HFFc6 (cell line): Measurements from ENCODE around the gene LRRC34. TPM values are rescaled to one million over a fixed set of nuclear protein-coding genes. Genes with fewer than 3 reads are reported as not detected.
A peak's percentile ranks its signal among the peaks of the same experiment; 100 is the strongest.

ENCODE experiments used
- DNase-seq: peaks from one replicate; pipeline ENCODE4 v3.0.0-alpha.2; 2018
- H3K27ac Mint-ChIP-seq: 2 replicates; pipeline ENCODE4 v1.8.0; 2020; ENCODE audit warnings: mild to moderate bottlenecking, mixed read lengths
- H3K27me3 Mint-ChIP-seq: 2 replicates; pipeline ENCODE4 v1.8.0; 2021; ENCODE audit warnings: mild to moderate bottlenecking, moderate library complexity, mixed read lengths; ENCODE audit not compliant: insufficient read depth
- H3K36me3 Mint-ChIP-seq: 2 replicates; pipeline ENCODE4 v1.8.0; 2021; ENCODE audit warnings: low read depth, mixed read lengths
- H3K4me1 Mint-ChIP-seq: 2 replicates; pipeline ENCODE4 v1.8.0; 2020; ENCODE audit warnings: low read depth, mixed read lengths
- H3K4me3 Mint-ChIP-seq: 2 replicates; pipeline ENCODE4 v1.8.0; 2020; ENCODE audit warnings: mild to moderate bottlenecking, moderate library complexity, mixed read lengths
- H3K9me3 Mint-ChIP-seq: 2 replicates; pipeline ENCODE4 v1.8.0; 2020; ENCODE audit warnings: mild to moderate bottlenecking, mixed read lengths
- total RNA-seq, 6 experiments: library from RNA; stranded (reverse); fragmentation: NEBNext Ultra II Directional; extraction: Animal tissue kit (Norgen Biotek cat#: 25700); gene quantifications; 2 replicates in 1 of 6; 3 replicates in 5 of 6; pipeline ENCODE4 v1.2.3, GENCODE V29; 2021
- TF ChIP-seq, protein P1 (sequence below): fragments of 200-600 bp; sonication (generic); IDR thresholded peaks from 2 replicates; pipeline ENCODE4 v1.5.0; 2021; ENCODE audit warnings: antibody characterized with exemption, mild to moderate bottlenecking

LRRC34 gene
- total RNA-seq, 6 experiments from 2014 or later = 0.59 to 1.5 (median 0.94) TPM

DNA sequence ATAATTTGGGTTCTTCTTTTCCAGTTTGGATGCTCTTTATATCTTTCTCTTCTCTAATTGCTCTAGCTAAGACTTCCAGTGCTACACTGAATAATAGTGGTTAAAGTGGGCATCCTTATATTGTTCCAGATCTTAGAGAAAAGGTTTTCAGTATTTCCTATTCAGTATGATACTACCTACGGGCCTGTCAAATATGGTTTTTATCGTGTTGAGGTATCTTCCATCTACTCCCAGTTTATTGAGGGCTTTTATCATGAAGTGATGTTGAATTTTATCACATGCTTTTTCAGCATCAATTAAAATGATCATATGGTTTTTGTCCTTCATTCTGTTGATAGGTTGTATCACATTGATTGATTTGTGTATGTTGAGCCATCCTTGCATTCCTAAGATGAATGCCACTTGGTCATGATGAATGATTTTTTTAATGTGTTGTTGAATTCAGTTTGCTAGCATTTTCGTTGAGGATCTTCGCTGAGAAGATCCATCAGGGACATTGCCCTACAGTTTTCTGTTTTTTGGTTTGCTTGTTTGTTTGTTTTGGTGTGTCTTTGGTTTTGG, 3.0 kb upstream of the LRRC34 start:
- DNase-seq = no peak
- TF ChIP-seq, protein P1, sequence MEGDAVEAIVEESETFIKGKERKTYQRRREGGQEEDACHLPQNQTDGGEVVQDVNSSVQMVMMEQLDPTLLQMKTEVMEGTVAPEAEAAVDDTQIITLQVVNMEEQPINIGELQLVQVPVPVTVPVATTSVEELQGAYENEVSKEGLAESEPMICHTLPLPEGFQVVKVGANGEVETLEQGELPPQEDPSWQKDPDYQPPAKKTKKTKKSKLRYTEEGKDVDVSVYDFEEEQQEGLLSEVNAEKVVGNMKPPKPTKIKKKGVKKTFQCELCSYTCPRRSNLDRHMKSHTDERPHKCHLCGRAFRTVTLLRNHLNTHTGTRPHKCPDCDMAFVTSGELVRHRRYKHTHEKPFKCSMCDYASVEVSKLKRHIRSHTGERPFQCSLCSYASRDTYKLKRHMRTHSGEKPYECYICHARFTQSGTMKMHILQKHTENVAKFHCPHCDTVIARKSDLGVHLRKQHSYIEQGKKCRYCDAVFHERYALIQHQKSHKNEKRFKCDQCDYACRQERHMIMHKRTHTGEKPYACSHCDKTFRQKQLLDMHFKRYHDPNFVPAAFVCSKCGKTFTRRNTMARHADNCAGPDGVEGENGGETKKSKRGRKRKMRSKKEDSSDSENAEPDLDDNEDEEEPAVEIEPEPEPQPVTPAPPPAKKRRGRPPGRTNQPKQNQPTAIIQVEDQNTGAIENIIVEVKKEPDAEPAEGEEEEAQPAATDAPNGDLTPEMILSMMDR = no peak
- Mint-ChIP-seq H3K4me3 (no peak overlapping the region), H3K9me3 (peaks cover 15% of the 10 kb centered on the region), H3K4me1 (peaks cover 42% of the 10 kb centered on the region), H3K27me3 (peaks cover 2% of the 10 kb centered on the region; the same call in 1 of the 2 replicates), H3K36me3 (peaks cover 13% of the 10 kb centered on the region), H3K27ac (no peak overlapping the region)

DNA sequence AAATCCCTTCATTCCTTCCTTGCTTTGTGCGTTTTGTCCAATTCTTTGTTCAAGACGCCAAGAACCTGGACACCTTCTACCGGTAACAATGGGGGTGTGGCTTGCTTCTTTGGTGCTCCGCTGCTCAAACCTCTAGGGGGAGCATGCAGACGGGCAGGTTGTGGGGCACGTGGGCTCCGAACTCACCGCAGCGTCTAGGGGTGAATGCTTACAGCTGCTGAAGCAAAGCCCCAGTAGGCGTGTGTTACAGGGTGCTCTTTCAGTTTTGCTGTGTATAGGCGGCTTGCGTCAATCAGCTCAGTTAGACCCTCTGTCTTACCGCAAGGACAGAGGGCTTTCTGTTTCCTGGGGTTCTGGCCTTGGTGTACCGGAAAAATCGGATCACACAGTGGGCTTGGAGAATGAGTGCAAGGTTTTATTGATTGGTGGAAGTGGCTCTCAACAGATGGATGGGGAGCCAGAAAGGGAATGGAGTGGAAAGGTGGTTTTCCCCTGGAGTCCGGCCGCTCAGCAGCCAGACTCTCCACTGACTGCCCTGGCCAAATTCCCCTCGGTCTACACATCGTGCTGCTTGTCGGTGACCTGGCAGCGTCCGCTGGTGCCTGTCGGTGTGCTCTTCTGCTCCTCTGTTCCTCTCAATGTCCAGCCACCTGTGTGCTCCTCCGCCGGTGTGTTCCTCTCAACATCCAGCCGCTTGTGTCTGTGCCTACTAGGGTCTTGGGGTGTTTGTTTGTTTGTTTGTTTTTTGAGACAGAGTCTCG, 1.2 kb upstream of the LRRC34 start:
- peak overlapping the region; percentile 82; the same call in 1 of the 2 replicates for H3K27ac Mint-ChIP-seq
- H3K4me3 Mint-ChIP-seq = peak overlapping the region; percentile 87; the same call in 1 of the 2 replicates
- peaks cover 13% of the 10 kb centered on the region for H3K36me3 Mint-ChIP-seq
- DNase-seq = no peak
- peaks cover 15% of the 10 kb centered on the region for H3K9me3 Mint-ChIP-seq
- peaks cover 42% of the 10 kb centered on the region for H3K4me1 Mint-ChIP-seq
- TF ChIP-seq, protein P1 = no peak; the same call in 1 of the 2 replicates
- peaks cover 2% of the 10 kb centered on the region; the same call in 1 of the 2 replicates for H3K27me3 Mint-ChIP-seq

DNA sequence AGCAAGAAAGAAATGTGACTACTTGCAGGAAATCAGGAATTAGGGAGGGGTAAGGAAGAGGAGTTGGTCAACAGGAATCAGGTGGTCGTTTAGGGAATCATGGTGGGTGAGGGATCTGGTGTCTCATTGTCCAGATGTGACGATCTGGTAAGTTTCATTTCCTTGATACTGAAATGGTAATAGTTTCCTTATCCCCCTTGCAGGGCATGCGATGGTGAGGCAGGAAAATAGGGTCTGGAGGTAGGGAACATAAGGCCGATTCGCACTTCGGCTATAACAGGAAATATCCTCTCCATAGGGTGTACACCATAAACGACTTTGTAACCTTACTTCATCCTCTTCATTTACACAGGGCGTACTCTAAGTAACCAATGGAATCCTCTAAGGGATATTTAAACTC, 574 bp upstream of the LRRC34 start:
- Mint-ChIP-seq H3K4me1 (peaks cover 35% of the 10 kb centered on the region), H3K27ac (peak overlapping the region; percentile 82), H3K36me3 (peaks cover 13% of the 10 kb centered on the region), H3K27me3 (peaks cover 2% of the 10 kb centered on the region; the same call in 1 of the 2 replicates), H3K4me3 (peak overlapping the region; percentile 87), H3K9me3 (peaks cover 15% of the 10 kb centered on the region)
- no peak for DNase-seq
- TF ChIP-seq, protein P1 = no peak

DNA sequence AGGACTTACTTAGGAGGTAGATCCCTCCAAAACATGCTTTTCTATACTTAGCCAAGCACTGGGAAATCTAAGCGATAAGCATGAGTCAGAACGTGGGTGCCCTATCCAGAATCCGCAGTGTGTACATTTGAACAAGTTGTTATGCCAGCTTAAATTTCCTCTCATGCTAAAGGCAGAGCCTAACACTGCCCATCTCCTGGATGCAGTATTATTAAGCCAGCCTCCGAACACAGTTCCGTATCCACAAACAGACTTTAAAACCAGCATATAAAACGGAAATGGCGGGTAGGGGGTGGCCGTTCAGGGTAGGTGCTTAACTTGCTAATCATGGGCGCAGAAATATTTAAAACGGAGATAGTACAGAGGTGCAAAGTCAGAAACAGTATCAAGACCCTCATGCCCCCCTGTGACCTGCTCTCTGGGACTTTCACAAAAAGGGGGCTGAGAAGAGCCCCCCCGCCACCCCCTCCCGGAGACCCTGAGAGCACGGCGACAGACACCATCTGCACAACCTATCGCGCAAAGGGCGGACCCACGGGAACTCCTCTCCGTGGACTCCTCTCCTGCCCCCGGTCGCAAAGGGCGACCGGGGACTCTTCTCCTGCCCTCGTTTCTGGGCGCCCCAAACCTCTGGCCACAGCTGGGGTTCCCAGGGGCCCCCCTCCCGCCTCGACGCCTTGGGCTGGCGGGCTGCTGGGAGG, 923 bp downstream of the LRRC34 start:
- Mint-ChIP-seq H3K9me3 (peaks cover 15% of the 10 kb centered on the region), H3K4me3 (peak overlapping the region; percentile 87), H3K27me3 (peaks cover 2% of the 10 kb centered on the region; the same call in 1 of the 2 replicates), H3K36me3 (peaks cover 13% of the 10 kb centered on the region), H3K27ac (peak overlapping the region; percentile 82), H3K4me1 (peaks cover 30% of the 10 kb centered on the region)
- DNase-seq = peak; percentile 60
- TF ChIP-seq, protein P1 = no peak

DNA sequence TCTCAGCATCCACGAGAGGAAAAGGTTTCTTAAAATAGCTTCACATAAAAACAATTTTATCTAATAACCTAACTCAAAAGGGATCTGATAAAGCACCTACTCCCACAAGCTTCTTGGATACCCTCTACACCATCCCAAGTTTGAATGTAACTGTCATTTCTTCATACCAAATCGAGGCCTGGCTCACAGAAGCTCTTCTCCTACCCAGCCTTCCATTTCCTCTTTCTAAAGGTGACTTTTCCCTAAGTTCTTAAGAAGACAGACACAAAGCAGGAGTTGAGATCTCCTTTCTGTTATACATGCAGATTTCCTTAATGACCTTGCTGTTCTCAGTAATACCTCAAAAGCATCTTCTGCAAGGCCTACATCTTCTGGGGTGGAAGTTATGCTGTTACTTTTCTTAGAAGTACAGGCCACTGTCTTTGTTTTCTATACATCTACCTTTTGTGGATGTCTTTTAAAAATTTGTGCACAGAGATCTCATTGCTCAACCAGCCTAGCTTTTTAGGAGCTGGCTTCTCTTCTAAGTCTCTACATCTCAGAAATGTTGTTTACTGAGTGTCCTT, 3.4 kb downstream of the LRRC34 start:
- no peak for DNase-seq
- Mint-ChIP-seq H3K36me3 (no peaks in the 10 kb centered on the region), H3K27ac (no peak overlapping the region), H3K4me3 (no peak overlapping the region), H3K9me3 (no peaks in the 10 kb centered on the region; the same call in 1 of the 2 replicates), H3K27me3 (no peaks in the 10 kb centered on the region), H3K4me1 (peaks cover 30% of the 10 kb centered on the region)
- TF ChIP-seq, protein P1 = no peak
